ENCODE results near the gene SPEN. TPM values are rescaled to one million over a fixed set of nuclear protein-coding genes. Genes with fewer than 3 reads are reported as not detected.

Gene SPEN
- total and polyA plus RNA-seq, 2 donors, result 11.4 to 16.3 TPM

DNA sequence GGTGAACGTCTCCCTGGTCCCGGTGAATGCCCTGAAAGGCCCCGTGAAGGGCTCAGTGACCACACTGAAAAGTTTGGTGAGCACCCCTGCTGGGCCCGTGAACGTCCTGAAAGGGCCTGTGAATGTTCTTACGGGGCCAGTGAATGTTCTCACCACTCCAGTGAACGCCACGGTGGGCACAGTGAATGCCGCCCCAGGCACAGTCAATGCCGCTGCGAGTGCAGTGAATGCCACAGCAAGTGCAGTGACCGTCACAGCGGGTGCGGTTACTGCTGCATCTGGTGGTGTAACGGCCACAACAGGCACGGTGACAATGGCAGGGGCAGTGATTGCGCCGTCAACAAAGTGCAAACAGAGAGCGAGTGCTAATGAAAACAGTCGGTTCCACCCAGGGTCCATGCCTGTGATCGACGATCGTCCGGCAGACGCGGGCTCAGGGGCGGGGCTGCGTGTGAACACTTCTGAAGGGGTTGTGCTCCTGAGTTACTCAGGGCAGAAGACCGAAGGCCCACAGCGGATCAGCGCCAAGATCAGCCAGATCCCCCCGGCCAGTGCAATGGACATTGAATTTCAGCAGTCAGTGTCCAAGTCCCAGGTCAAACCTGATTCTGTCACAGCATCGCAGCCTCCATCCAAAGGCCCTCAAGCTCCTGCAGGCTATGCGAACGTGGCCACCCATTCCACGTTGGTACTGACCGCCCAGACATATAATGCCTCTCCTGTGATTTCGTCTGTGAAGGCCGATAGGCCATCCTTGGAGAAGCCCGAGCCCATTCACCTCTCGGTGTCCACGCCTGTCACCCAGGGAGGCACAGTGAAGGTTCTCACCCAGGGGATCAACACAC, 86.9 kb downstream of the SPEN start:
- H3K27ac ChIP-seq (ENCODE audit: low read depth in 1 of 2, low read length in 1 of 2), result no peak overlapping the region
- H3K4me3 ChIP-seq (ENCODE audit: low read length in 2 of 2), result no peak overlapping the region
- H3K4me1 ChIP-seq (ENCODE audit: control insufficient read depth in 2 of 2, insufficient read depth in 2 of 2, low read length in 2 of 2), result no peaks in the 10 kb centered on the region
- H3K9me3 ChIP-seq (ENCODE audit: control insufficient read depth in 2 of 2, insufficient read depth in 1 of 2, low read length in 1 of 2), result no peaks in the 10 kb centered on the region
- no peaks in the 10 kb centered on the region for H3K27me3 ChIP-seq (ENCODE audit: control insufficient read depth in 2 of 2, insufficient read depth in 1 of 2, low read length in 1 of 2)
- DNase-seq (ENCODE audit: low read depth in 6 of 9, low spot score in 9 of 9), result no peak
- 97% methylated on average over 42 of the region's 42 CpGs for WGBS
- peaks cover 93 to 98% of the 10 kb centered on the region in 2 donors for H3K36me3 ChIP-seq (ENCODE audit: control insufficient read depth in 2 of 2, insufficient read depth in 2 of 2, low read length in 1 of 2)

DNA sequence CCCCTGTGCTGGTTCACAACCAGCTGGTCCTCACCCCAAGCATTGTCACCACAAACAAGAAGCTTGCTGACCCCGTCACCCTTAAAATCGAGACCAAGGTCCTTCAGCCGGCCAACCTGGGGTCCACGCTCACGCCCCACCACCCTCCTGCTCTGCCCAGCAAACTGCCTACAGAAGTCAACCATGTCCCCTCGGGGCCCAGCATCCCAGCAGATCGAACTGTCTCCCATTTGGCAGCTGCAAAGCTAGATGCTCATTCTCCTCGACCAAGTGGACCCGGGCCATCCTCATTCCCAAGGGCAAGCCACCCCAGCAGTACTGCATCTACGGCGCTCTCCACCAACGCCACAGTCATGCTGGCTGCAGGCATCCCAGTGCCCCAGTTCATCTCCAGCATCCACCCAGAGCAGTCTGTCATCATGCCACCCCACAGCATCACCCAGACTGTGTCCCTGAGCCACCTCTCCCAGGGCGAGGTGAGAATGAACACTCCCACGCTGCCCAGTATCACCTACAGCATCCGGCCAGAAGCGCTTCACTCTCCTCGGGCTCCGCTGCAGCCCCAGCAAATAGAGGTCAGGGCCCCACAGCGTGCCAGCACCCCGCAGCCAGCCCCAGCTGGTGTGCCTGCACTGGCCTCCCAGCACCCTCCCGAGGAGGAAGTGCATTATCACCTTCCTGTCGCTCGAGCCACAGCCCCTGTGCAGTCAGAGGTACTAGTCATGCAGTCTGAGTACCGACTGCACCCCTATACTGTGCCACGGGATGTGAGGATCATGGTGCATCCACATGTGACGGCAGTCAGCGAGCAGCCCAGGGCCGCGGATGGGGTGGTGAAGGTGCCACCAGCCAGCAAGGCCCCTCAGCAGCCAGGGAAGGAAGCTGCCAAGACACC, 87.8 kb downstream of the SPEN start:
- H3K4me1 ChIP-seq (ENCODE audit: control insufficient read depth in 2 of 2, insufficient read depth in 2 of 2, low read length in 2 of 2), result no peaks in the 10 kb centered on the region
- DNase-seq (ENCODE audit: low read depth in 6 of 9, low spot score in 9 of 9), result no peak
- H3K27me3 ChIP-seq (ENCODE audit: control insufficient read depth in 2 of 2, insufficient read depth in 1 of 2, low read length in 1 of 2), result no peaks in the 10 kb centered on the region
- no peaks in the 10 kb centered on the region for H3K9me3 ChIP-seq (ENCODE audit: control insufficient read depth in 2 of 2, insufficient read depth in 1 of 2, low read length in 1 of 2)
- 98% methylated on average over 29 of the region's 29 CpGs for WGBS
- no peak overlapping the region for H3K27ac ChIP-seq (ENCODE audit: low read depth in 1 of 2, low read length in 1 of 2)
- no peak overlapping the region for H3K4me3 ChIP-seq (ENCODE audit: low read length in 2 of 2)
- H3K36me3 ChIP-seq (ENCODE audit: control insufficient read depth in 2 of 2, insufficient read depth in 2 of 2, low read length in 1 of 2), result peaks cover 91 to 97% of the 10 kb centered on the region in 2 donors

DNA sequence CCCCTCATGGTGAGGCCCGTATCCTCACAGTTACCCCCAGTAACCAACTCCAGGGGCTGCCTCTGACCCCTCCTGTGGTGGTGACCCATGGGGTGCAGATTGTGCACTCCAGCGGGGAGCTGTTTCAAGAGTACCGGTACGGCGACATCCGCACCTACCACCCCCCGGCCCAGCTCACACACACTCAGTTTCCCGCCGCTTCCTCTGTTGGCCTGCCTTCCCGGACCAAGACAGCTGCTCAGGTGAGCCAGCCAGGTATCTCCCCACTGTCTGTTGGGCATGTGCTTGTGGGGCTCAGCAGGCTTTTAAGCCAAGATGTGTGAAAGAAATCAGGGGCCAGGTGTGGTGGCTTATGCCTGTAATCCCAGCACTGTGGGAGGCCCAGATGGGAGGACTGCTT, 88.5 kb downstream of the SPEN start:
- 98% methylated on average over 10 of the region's 10 CpGs for WGBS
- no peak for DNase-seq (ENCODE audit: low read depth in 6 of 9, low spot score in 9 of 9)
- H3K36me3 ChIP-seq (ENCODE audit: control insufficient read depth in 2 of 2, insufficient read depth in 2 of 2, low read length in 1 of 2), result peaks cover 93 to 97% of the 10 kb centered on the region in 2 donors

DNA sequence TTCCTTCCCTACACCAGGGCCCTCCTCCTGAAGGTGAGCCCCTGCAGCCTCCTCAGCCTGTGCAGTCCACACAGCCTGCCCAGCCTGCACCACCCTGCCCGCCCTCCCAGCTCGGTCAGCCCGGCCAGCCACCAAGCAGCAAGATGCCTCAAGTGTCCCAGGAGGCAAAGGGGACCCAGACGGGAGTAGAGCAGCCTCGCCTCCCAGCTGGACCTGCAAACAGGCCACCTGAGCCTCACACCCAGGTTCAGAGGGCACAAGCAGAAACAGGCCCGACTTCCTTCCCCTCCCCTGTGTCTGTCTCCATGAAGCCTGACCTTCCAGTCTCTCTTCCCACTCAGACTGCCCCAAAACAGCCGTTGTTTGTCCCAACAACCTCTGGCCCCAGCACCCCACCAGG, 89.6 kb downstream of the SPEN start:
- H3K9me3 ChIP-seq (ENCODE audit: control insufficient read depth in 2 of 2, insufficient read depth in 1 of 2, low read length in 1 of 2), result no peaks in the 10 kb centered on the region
- WGBS, result 97% methylated on average over 7 of the region's 7 CpGs
- H3K4me1 ChIP-seq (ENCODE audit: control insufficient read depth in 2 of 2, insufficient read depth in 2 of 2, low read length in 2 of 2), result no peaks in the 10 kb centered on the region
- DNase-seq (ENCODE audit: low read depth in 6 of 9, low spot score in 9 of 9), result no peak
- no peak overlapping the region for H3K4me3 ChIP-seq (ENCODE audit: low read length in 2 of 2)
- H3K36me3 ChIP-seq (ENCODE audit: control insufficient read depth in 2 of 2, insufficient read depth in 2 of 2, low read length in 1 of 2), result peaks cover 93 to 95% of the 10 kb centered on the region in 2 donors
- no peaks in the 10 kb centered on the region for H3K27me3 ChIP-seq (ENCODE audit: control insufficient read depth in 2 of 2, insufficient read depth in 1 of 2, low read length in 1 of 2)
- H3K27ac ChIP-seq (ENCODE audit: low read depth in 1 of 2, low read length in 1 of 2), result no peak overlapping the region

More for the DNA sequence above, 88.5 kb downstream of the SPEN start:
- no peak overlapping the region for H3K27ac ChIP-seq (ENCODE audit: low read depth in 1 of 2, low read length in 1 of 2)
- no peaks in the 10 kb centered on the region for H3K27me3 ChIP-seq (ENCODE audit: control insufficient read depth in 2 of 2, insufficient read depth in 1 of 2, low read length in 1 of 2)
- H3K4me1 ChIP-seq (ENCODE audit: control insufficient read depth in 2 of 2, insufficient read depth in 2 of 2, low read length in 2 of 2), result no peaks in the 10 kb centered on the region
- no peak overlapping the region for H3K4me3 ChIP-seq (ENCODE audit: low read length in 2 of 2)
- no peaks in the 10 kb centered on the region for H3K9me3 ChIP-seq (ENCODE audit: control insufficient read depth in 2 of 2, insufficient read depth in 1 of 2, low read length in 1 of 2)

DNA sequence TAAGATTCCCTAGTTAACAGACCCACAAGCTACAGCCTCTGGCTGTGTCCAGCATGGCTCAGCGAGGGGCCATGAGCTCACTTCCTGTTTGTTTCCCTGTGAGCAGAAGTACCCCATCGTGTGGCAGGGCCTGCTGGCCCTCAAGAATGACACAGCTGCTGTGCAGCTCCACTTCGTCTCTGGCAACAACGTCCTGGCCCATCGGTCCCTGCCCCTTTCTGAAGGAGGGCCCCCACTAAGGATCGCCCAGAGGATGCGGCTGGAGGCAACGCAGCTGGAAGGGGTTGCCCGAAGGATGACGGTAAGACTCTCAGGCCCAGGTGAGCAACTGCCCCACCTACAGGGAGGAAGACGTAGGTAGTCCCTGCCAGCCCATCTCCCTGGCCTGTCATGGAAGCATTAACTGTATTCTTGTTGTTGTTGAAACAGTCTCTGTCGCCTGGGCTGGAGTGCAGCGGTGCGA, 90.2 kb downstream of the SPEN start:
- Histone ChIP-seq H3K4me1 (ENCODE audit: control insufficient read depth in 2 of 2, insufficient read depth in 2 of 2, low read length in 2 of 2) (no peaks in the 10 kb centered on the region), H3K4me3 (ENCODE audit: low read length in 2 of 2) (no peak overlapping the region), H3K27ac (ENCODE audit: low read depth in 1 of 2, low read length in 1 of 2) (no peak overlapping the region), H3K9me3 (ENCODE audit: control insufficient read depth in 2 of 2, insufficient read depth in 1 of 2, low read length in 1 of 2) (no peaks in the 10 kb centered on the region), H3K27me3 (ENCODE audit: control insufficient read depth in 2 of 2, insufficient read depth in 1 of 2, low read length in 1 of 2) (no peaks in the 10 kb centered on the region), H3K36me3 (ENCODE audit: control insufficient read depth in 2 of 2, insufficient read depth in 2 of 2, low read length in 1 of 2) (peaks cover 93 to 95% of the 10 kb centered on the region in 2 donors)
- 90% methylated on average over 14 of the region's 14 CpGs for WGBS
- no peak for DNase-seq (ENCODE audit: low read depth in 6 of 9, low spot score in 9 of 9)

DNA sequence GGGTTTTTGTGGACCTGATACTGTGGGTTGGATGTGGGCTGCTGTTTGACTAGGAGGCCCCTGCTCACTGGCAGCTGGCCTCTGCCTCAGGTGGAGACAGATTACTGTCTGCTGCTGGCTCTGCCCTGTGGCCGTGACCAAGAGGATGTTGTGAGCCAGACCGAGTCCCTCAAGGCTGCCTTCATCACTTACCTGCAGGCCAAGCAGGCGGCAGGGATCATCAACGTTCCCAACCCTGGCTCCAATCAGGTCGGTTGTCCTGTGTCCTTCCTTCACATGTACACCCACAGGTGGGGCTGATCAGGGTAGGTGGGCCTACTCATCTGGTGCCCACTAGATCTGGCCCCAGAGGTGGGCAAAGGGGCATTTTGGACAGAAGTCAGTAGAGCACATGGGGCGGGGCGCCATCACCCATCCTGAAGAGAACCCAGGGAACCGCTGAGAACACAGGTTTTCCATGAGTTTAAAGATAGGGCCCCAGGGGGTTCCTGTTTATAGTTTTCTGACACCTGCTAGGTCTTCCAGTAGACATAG, 91.2 kb downstream of the SPEN start:
- Histone ChIP-seq H3K4me3 (ENCODE audit: low read length in 2 of 2) (no peak overlapping the region), H3K4me1 (ENCODE audit: control insufficient read depth in 2 of 2, insufficient read depth in 2 of 2, low read length in 2 of 2) (no peaks in the 10 kb centered on the region), H3K9me3 (ENCODE audit: control insufficient read depth in 2 of 2, insufficient read depth in 1 of 2, low read length in 1 of 2) (no peaks in the 10 kb centered on the region), H3K27me3 (ENCODE audit: control insufficient read depth in 2 of 2, insufficient read depth in 1 of 2, low read length in 1 of 2) (no peaks in the 10 kb centered on the region), H3K27ac (ENCODE audit: low read depth in 1 of 2, low read length in 1 of 2) (no peak overlapping the region), H3K36me3 (ENCODE audit: control insufficient read depth in 2 of 2, insufficient read depth in 2 of 2, low read length in 1 of 2) (peaks cover 93 to 95% of the 10 kb centered on the region in 2 donors)
- WGBS, result 97% methylated on average over 8 of the region's 8 CpGs
- DNase-seq (ENCODE audit: low read depth in 6 of 9, low spot score in 9 of 9), result no peak

DNA sequence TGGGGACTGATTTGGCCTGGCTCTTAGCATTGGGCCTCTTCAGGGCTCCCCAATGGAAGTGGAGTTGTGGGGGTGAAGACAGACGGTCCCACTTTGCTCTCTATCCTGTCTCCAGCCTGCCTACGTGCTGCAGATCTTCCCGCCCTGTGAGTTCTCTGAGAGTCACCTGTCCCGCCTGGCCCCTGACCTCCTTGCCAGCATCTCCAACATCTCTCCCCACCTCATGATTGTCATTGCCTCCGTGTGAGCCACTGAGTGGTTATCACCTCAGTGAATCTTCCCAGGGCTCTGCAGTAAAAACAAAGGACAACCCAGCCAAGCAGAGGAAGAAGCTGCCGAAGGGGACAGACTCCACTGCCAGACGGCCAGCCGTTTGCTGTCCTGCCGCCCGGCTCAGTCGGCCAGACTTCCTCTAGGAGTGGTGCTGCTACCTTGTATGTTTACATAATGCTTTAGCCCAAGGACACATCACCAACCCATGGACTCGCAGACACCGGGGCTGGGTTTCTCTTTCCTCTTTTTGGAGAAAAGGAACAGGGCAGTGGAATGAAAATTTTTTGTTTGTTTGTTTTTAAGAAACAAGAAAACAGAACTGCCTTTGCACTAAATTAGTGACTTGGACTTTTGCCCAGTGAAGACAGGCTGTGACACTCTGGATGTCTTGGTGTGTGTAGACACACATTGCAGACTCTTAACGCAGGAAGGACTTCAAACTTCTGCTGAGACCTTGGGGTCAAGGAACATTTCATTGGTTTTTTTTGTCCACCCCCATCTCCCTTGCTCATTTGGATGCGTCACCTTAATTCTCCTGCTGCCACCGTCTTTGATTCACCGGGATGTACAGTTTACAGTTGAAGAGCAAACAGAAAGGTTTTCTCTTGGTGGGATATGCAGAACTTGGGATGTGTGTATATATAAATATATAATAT, 91.9 kb downstream of the SPEN start:
- 94% methylated on average over 17 of the region's 17 CpGs for WGBS
- no peaks in the 10 kb centered on the region for H3K9me3 ChIP-seq (ENCODE audit: control insufficient read depth in 2 of 2, insufficient read depth in 1 of 2, low read length in 1 of 2)
- H3K27ac ChIP-seq (ENCODE audit: low read depth in 1 of 2, low read length in 1 of 2), result no peak overlapping the region
- DNase-seq (ENCODE audit: low read depth in 6 of 9, low spot score in 9 of 9), result no peak
- H3K27me3 ChIP-seq (ENCODE audit: control insufficient read depth in 2 of 2, insufficient read depth in 1 of 2, low read length in 1 of 2), result no peaks in the 10 kb centered on the region
- H3K4me3 ChIP-seq (ENCODE audit: low read length in 2 of 2), result no peak overlapping the region
- H3K4me1 ChIP-seq (ENCODE audit: control insufficient read depth in 2 of 2, insufficient read depth in 2 of 2, low read length in 2 of 2), result no peaks in the 10 kb centered on the region
- peaks cover 93 to 95% of the 10 kb centered on the region in 2 donors for H3K36me3 ChIP-seq (ENCODE audit: control insufficient read depth in 2 of 2, insufficient read depth in 2 of 2, low read length in 1 of 2)
